ENCODE data around the gene FTO.
"Not testable (repeated sequence)": the region's sequence is repeated elsewhere in the genome, so short reads cannot be mapped to it uniquely, and the experiment has no call there.

- not testable (repeated sequence) for TF ChIP-seq EZH2 (IDR thresholded peaks at IDR 0.05); POLR2AphosphoS5 (IDR thresholded peaks at IDR 0.05; ENCODE audit: borderline replicate concordance, low read depth, low read length)
These were observed 142.6 kb downstream of the FTO start for GRCh38 chr16:53846549-53846948.

All from SK-N-MC (cell line).